Head of caudate nucleus (tissue), 42 donors: ENCODE results near the gene HARS1.
"Not testable (repeated sequence)": the region's sequence is repeated elsewhere in the genome, so short reads cannot be mapped to it uniquely, and the experiment has no call there.

Experiments used
- DNase-seq, 42 donors: peaks; one replicate each; pipeline versions ENCODE4 v3.0.0 to v3.0.0-alpha.2; 2020 to 2021; ENCODE audit warnings: mixed read lengths in 7 of 42
- intact Hi-C: fragments of 100-400 bp; cut with DNase I; formaldehyde crosslinking; loops from one replicate; pipeline ENCODE4 v1.15.0; 2022

HARS1 gene

DNA sequence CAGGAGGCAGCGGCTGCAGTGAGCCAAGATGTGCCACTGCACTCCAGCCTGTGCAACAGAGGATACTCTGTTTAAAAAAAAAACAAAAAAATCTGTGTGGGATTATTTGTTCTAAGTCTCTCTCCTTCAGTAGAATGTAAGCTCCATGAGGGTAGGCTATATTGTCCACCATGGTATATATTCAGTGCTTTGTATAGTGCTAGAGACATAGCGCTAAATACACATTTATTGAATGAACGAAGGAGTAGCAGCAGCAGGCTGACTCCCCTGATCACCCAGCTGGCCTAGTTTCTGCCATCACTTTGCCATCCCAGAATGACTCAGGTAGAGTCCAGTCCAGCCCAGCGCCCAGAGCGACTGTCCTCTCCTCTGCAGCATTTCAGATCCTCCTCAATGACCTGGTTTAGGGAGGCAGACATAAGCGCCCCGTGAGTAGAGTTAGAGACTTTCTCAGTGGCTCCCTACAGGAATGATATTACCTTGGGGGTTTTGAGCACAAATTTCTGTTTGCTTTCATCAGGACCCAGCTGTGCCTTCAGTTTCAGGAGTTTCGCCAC, 716 bp downstream of the HARS1 start:
- intact Hi-C loops, result loop anchor here (10.0 kb wide), 1 partner anchor 126 kb away; the partner anchor contains the start of genes APBB3 and SLC35A4

DNA sequence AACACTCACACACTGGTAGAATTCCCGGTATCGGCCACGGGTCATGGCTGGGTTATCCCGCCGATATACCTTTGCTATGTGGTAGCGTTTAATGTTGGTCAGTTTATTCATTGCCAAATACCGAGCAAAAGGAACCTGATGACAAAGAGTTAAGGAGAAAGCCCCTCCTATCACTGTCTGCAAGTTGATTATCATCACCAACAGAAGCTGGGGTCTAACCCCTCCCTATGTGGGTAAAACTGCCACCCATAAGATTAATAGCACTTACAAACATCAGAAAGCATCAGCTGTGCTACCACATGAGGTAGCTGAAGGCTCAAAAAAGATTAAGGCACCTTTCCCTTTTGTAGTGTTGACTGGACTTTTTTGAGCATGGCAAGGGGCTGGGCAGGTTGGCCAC, 12.2 kb downstream of the HARS1 start:
- intact Hi-C loops, result no loop called here
- DNase-seq, result no peak

More for the DNA sequence above, 716 bp downstream of the HARS1 start:
- DNase-seq, result no peak

DNA sequence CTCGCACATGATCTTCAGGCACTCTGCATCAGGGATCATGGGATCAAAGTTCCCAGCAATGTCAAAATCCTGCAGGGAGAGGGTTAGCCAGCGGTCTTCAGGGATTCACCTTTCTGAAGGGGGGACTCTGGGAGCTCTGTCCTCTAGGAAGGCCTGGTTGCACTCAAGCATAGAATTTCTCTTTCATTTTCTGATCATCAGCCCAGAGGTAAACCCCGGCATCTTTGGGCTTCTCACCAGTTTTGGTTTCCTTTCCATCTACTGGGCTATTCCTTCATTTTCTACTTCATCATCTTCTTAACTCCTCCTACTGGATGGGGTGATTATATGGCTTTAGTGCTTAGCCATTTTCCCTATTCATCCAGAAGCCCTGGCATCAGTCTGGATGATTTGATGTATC, 13.2 kb downstream of the HARS1 start:
- DNase-seq, result no peak
- intact Hi-C loops, result no loop called here

DNA sequence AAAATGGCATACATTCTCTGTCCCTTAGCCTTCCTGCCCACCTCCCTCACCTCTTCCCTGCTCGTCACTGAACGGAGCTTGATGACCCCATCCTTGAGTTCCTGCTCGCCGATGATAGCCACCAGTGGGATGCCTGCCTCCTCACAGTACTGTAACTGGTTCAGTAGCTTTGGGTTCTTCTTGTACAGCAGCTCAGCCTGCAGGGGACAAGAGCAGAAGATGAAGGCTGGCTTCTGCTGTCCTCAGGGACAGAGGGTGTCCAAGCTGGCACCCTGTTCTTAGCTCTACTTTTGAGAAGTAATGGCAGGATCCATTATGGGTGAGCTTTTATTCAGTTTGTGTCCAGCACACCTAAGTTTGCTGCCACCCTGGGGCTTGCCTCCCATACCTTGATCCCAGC, 16.5 kb downstream of the HARS1 start:
- DNase-seq, result no peak
- intact Hi-C loops, result no loop called here

DNA sequence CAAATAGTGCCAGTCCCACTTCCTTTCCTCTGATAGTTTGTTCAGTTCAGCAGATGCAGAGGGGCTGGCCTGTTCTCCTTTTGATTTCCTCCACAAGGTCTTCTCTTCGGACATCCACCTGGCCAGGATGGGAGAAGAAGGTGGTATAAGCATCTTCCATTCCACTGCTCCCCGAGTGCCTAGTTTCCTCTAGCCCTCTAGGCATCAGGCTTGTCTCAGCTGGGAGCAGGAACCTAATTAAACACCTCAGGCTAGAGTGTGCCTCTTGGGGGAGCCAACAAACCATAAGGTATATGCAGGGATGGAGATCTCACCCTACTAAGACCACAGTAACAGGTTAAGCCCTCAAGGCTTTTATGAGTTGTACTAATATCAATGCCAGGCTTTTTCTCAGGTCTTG, 17.0 kb downstream of the HARS1 start:
- intact Hi-C loops, result no loop called here

DNA sequence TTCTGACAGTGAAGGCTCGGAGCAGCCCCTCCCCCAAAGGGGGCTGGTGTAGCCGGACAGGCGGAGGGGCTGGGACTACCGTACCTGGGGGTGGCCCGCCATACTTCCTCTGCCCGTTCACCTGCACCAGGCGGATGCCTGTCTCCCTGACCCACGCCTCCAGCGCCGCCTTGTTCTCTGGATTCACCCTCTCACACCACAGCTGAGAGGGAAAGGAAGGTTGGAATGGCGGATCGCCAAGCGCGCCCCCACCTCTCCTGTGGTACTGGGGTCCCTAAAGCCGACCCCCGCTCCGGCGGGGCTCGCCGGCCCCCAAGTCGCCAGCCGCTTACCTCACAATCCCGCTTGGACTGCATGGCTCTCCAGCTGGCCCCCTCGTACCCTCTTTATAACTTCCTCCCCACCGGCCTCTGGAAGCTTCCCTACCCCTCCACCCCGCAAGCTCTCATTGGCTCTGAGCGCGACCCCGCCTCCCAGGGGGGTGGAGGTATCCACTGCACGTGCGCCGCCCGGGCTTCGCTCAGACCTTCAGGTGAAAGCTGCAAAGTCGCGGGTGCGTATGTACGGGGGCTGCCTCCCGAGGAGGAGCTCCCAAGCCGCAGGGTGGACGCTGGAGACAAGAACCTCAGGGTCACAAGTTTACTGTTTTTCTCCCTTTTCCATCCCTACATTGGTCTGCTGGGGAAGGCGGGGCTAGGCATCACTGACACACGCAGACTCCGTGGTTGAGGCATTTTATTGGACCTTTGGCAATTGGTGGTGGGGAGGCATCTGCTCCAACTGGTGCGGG, 17.8 kb downstream of the HARS1 start, which contains the start of gene DND1:
TSS of gene DND1 (minus strand) at position 390 of the 790 bp plus-strand sequence. CDS start at position 356, 34 bp downstream.
- intact Hi-C loops, result no loop called here
- peak in 1 of 42 donors; percentile 36 for DNase-seq

More for the DNA sequence above, 17.0 kb downstream of the HARS1 start:
- DNase-seq, result no peak

DNA sequence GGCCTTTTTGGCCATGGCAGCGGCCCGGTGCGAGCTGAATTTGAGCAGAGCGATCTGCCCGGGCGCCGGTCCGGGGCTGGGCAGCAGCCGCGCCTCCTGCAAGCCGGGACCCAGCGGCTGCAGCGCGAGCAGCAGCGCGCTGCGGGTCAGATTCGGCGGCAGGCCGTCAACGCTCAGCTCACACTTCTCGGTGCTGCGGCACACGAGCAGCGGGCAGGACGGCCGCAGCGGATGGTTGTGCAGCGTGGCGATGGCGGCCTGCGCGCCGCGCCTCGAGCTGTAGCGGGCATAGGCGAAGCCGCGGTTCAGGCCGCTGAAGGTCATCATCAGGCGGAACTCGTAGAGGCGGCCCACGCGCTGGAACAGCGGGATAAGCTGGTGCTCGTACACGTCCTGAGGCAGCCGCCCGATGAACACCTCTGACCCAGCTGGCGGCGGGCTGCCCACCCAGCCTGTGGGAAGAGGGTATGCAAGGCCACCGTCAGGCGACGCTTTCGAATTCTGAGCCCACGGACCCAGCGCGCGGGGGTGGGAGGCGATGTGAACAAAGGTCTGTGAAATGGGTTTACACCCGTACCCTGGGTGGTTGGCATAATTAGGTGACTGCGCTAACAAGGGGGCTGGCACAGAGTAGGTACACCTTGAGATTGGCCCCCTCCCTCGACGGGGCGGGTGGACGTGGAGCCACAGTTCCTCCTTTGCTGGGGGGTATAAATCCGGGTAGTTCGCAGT, 18.5 kb downstream of the HARS1 start:
- DNase-seq, result peak in 11 of 42 donors; percentile 15 to 59 (median 42)
- intact Hi-C loops, result no loop called here

DNA sequence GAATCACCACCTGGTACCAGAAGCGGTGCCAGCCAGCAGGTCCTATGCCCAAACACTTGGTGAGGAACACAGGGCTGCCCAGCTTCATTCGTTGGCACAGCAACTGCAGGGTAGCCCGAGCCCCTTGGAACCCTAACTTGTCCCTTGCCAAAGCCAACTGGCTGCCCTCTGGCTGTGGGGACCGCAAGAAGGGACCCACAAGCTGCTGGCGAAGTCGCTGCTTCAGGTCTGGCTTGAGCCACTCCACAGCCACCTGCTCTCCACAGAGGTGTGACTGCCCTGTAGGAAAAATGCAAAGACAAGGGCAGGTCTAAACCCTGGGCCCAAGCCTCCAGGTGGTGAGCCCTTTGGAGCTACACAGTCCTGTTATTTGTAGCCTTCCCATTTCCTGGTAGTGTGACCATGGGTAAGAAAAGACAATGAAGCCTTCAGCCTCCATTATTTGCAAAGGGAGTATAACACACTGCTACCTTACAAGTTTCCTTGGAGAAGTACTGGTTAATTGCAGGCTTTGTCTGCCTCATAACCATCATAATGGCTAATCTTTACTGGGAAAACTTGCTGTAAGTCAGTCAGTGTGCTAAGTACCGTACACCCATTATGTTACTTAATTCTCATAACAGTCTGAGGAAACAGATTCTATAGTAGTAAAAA, 19.6 kb downstream of the HARS1 start:
- intact Hi-C loops, result no loop called here
- no peak for DNase-seq

DNA sequence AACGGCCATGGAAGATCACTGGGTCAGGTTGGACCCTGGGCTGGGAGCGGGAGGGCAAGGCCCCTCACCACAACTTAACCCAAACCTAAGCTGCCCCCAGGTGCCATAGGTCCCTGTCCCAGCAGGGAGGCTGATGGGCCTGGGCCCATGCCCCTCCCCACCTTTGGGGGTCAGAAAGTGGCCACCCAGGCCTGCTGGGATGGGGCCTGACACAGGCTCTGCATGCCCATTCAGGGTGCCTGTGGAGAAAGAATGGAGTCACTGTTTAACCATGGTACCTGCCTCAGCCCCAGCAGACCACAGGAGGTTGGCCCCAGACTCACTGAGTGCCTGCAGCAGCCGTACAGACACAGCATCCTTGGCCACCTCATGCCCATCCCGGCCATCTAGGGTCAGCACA, 20.1 kb downstream of the HARS1 start:
- intact Hi-C loops, DNase-seq: not testable (repeated sequence)

DNA sequence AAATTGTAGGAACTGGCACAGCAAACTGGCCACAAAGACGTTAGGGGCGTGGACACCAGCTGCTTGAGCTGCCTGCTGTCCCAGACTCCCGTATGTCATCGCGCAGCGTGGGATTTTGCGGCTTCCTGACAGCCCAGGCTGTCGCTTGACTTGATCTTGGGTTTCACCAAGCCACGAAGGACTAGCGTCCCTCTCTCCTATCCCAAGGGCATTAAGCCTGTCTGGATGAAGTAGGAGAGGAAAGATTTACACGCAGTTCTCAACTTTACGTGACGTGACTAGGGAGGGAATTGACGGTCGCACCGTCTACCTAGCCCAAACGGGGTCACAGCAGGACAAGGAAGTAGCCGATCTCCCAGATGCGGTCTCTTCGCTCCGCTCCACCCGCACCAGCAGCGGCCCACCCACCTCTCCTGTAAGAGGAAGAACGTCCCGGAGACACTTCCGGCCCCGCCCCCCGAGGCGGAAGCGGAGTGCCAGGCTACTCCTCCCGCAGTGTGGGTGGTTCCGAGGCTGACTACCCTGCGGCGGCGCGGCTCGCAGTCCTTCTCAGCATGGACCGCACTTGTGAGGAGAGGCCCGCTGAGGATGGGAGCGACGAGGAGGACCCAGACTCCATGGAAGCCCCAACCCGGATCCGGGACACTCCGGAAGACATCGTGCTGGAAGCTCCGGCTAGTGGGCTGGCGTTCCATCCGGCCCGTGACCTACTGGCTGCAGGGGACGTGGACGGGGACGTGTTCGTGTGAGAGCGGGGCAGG, 26.6 kb downstream of the HARS1 start, which contains the start of gene WDR55:
TSS of gene WDR55 (plus strand) at position 546 of the 761 bp plus-strand sequence. CDS start at position 555, 9 bp downstream.
- intact Hi-C loops, result loop anchor here (5.0 kb wide), 1 partner anchor 38 kb away; the partner anchor contains the start of gene ZMAT2
- peak; percentile 94 to 99 (median 97) for DNase-seq

DNA sequence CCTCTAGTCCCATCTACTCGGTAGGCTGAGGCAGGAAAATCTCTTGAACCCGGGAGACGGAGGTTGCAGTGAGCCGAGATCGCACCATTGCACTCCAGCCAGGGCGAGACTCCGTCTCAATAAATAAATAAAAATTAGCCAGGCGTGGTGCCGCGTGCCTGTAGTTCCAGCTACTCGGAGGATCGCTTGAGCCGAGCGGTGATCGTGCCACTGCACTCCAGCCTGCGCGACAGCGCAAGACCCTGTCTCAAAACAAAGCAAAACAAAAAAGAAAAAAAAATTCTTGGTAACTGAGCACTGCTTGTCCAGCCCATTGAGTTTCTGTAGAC, 27.2 kb downstream of the HARS1 start:
- DNase-seq, result peak in 4 of 42 donors; percentile 11 to 41 (median 23)
- intact Hi-C loops, result loop anchor here (5.0 kb wide), 1 partner anchor 38 kb away; the partner anchor contains the start of gene ZMAT2

DNA sequence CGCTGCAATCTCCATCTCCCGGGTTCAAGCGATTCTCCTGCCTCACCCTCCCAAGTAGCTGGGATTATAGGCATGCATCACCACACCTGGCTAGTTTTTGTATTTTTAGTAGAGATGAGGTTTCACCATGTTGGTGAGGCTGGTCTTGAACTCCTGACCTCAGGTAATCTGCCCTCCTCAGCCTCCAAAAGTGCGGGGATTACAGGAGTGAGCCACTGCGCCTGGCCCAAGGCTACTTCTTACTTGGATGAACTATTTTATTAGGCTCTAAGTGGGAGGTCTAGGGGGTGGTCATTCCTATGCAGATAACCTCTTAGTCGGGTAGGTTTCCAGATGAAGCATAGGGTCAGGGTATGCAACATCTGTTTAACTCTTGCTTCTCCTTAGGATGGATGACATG, 30.8 kb downstream of the HARS1 start:
- intact Hi-C loops, result loop anchor here (5.0 kb wide), 1 partner anchor 42 kb away; the partner anchor contains the start of gene ZMAT2

DNA sequence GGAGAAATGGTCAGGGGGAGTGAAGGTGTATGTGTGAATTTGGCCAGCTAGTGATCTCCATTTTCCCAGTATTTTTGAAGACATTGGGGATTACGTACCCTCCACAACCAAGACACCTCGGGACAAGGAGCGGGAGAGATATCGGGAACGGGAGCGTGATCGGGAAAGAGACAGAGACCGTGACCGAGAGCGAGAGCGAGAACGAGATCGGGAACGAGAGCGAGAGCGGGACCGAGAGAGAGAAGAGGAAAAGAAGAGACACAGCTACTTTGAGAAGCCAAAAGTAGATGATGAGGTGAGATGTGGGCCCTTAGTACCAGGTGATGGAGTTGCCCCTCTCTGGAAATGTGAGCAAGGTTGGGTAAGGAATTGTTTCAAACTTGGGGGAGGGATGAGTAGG, 32.3 kb downstream of the HARS1 start:
- intact Hi-C loops, result no loop called here
- DNase-seq, result no peak

More for the DNA sequence above, 30.8 kb downstream of the HARS1 start:
- not testable (repeated sequence) for DNase-seq

DNA sequence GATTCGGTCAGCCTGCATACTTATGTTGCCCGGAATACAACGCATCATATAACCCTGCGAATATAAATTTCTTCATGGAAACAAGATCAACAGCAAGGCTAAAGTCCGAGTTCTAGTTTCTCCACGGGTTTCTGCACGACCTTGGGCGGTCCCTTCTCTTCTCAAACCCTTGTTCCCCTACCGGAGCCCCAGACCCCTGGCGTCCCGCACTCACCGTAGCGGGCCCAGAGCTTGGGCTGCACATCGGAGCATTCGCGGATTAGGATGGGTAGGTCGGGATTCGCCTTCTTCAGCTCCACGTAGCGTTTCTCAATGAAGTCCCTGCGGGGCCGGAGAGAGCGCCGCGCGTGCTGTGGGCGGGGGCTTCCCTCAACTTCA, 44.1 kb downstream of the HARS1 start:
- no peak for DNase-seq
- intact Hi-C loops, result loop anchor here (5.0 to 10.0 kb wide), 2 partner anchors 85 to 272 kb away; partner anchors contain the start of genes APBB3 and SLC35A4

DNA sequence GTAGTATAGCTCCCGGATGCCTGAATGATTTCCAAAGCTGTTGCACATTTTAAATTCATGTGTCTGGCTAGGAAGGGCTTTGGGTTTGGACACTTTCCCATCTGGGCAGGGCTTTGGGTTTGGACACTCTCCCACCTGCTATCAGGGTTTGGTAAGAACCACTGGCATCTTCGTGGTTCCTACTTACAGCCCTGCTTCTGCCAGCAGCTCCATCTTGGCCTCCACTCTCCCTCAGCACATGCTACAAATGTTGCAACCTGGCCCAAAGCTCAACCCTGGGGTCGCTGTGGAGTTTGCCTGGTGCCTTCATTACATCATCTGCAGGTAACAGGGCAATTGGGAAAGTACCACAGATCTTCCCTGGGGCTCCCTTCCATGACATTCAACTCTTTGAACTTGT, 48.5 kb downstream of the HARS1 start:
- intact Hi-C loops, result loop anchor here (10.0 kb wide), 1 partner anchor 268 kb away; no protein-coding TSS in a partner anchor
- no peak for DNase-seq

DNA sequence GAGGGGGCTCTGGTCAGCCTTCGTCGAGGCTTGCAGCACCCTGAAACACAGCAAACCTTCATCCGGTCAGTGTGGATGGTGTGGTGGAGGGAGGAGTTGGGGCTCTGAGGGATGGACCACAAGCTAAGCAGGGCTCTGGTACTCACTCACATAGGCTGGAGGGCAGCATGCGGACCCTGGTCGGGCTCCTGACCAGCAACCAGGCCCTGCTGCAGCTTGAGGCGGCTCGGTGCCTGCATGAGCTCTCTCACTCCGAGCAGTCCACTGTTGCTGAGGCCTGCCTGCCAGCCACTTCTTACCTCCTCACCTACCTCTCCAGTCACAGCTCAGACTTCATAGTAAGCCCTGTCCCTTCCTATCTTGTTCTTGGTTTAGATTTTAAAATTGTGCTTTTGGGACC, 49.5 kb downstream of the HARS1 start:
- intact Hi-C loops, result loop anchor here (10.0 kb wide), 1 partner anchor 267 kb away; no protein-coding TSS in a partner anchor
- DNase-seq, result no peak

DNA sequence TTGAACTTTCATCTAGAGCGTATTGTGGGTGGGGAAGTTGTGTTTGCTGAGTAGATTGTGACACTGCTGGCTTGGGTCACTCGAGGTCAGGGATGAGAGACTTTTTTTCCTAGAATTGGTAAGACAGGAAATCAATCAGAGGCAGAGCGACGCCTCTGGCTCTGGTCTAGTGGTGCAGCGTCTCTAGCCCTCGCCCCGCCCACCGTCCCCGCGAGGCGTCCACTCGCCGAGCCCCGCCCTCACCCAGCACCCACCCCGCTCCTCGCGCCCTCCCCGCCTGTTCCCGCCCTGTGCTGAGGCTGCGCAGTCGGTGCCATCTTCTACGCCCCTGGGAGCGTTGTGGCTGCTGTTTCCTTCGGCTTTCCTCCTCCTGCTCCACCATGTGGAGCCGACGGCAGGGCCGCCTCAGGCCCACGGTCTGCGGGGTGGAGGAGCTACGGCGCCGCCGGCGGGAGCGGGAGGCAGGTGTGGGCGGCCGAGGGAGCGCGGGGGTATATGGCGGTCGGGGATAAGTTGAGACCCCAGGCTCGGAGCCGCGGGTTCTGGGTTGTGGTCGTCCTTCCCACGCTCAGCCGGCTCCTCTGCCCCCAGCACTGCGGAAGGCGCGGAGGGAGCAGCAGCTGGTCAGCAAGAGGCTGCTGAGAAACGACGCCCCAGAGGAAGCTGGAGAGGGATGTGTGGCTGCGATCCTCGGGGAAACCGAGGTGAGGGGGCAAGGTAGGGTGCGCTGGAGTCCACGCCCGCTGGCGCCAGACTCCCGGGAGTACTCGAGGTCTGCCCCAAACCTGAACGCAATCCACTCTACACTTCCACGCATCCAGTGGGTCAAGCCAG, 51.8 kb downstream of the HARS1 start, which contains the start of gene TMCO6:
TSS of gene TMCO6 (plus strand) at position 304 of the 834 bp plus-strand sequence. CDS start at position 381, 77 bp downstream.
- intact Hi-C loops, result loop anchor here (5.0 kb wide), 1 partner anchor 72 kb away; no protein-coding TSS in a partner anchor
- DNase-seq, result peak; percentile 94 to 99 (median 98)
